Stimulated activated CD8-positive, alpha-beta memory T cell treated with anti-CD3 and anti-CD28 coated beads, Interleukin-7, amount 100 ng/mL, for 1 hour (primary cell): ENCODE measurements around the gene AKR7A2.

Experiments used
- DNase-seq, 2 donors: peaks; one replicate each; pipeline ENCODE4 v3.0.0-alpha.2; 2020; ENCODE audit warnings: low read depth in 2 of 2

AKR7A2 gene

GRCh38 chr1:19325958-19326747 is 14.2 kb upstream of the AKR7A2 start:
- no peak for DNase-seq

- DNase-seq: no peak
These were observed 13.5 kb upstream of the AKR7A2 start for GRCh38 chr1:19325368-19325957.

GRCh38 chr1:19324665-19324990 is 12.7 kb upstream of the AKR7A2 start:
- DNase-seq: no peak

- DNase-seq: no peak
These were observed 12.2 kb upstream of the AKR7A2 start for GRCh38 chr1:19323987-19324664.

- no peak for DNase-seq
These were observed 10.5 kb upstream of the AKR7A2 start for GRCh38 chr1:19322481-19322880.

GRCh38 chr1:19321071-19321470 is 9.1 kb upstream of the AKR7A2 start:
- DNase-seq: no peak

GRCh38 chr1:19319196-19319595 is 7.3 kb upstream of the AKR7A2 start:
- no peak for DNase-seq

- no peak for DNase-seq
These were observed 5.4 kb upstream of the AKR7A2 start for GRCh38 chr1:19317126-19317910.

GRCh38 chr1:19315378-19316198 is 3.6 kb upstream of the AKR7A2 start:
- no peak for DNase-seq

- no peak for DNase-seq
These were observed 2.3 kb upstream of the AKR7A2 start for GRCh38 chr1:19313961-19314882.

GRCh38 chr1:19313636-19313959 is 1.7 kb upstream of the AKR7A2 start:
- DNase-seq: no peak

- DNase-seq: no peak
These were observed 1.1 kb upstream of the AKR7A2 start for GRCh38 chr1:19312782-19313635.

- no peak for DNase-seq
These were observed 427 bp downstream of the AKR7A2 start for GRCh38 chr1:19311503-19311930.

- no peak for DNase-seq
These were observed 1.0 kb downstream of the AKR7A2 start for GRCh38 chr1:19310720-19311502.

- no peak for DNase-seq
These were observed 1.9 kb downstream of the AKR7A2 start for GRCh38 chr1:19310061-19310460.

- DNase-seq: no peak
These were observed 2.7 kb downstream of the AKR7A2 start for GRCh38 chr1:19309123-19309813.

- DNase-seq: no peak
These were observed 3.4 kb downstream of the AKR7A2 start for GRCh38 chr1:19308509-19308907.
